ENCODE results near the gene DYNC1H1.

Gene DYNC1H1

DNA sequence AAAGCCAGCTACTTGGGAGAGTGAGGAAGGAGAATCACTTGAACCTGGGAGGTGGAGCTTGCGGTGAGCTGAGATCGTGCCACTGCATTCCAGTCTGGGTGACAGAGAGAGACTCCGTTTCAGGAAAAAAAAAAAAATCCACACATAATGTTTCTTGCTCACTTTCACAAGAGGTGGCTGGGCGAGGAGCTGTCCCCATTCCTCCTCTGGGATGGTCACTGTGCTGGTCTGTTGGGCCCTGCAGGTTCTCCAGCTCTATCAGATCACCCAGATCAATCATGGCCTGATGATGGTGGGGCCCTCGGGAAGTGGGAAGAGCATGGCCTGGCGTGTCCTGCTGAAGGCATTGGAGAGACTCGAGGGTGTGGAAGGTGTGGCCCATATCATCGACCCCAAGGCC is 47.3 kb downstream of the DYNC1H1 start:
- no peaks in the 10 kb centered on the region for H3K4me1 Mint-ChIP-seq
- H3K9me3 Mint-ChIP-seq, result no peaks in the 10 kb centered on the region

GRCh38 chr14:102012336-102012735 is 48.0 kb downstream of the DYNC1H1 start:
- TF ChIP-seq, protein P1, sequence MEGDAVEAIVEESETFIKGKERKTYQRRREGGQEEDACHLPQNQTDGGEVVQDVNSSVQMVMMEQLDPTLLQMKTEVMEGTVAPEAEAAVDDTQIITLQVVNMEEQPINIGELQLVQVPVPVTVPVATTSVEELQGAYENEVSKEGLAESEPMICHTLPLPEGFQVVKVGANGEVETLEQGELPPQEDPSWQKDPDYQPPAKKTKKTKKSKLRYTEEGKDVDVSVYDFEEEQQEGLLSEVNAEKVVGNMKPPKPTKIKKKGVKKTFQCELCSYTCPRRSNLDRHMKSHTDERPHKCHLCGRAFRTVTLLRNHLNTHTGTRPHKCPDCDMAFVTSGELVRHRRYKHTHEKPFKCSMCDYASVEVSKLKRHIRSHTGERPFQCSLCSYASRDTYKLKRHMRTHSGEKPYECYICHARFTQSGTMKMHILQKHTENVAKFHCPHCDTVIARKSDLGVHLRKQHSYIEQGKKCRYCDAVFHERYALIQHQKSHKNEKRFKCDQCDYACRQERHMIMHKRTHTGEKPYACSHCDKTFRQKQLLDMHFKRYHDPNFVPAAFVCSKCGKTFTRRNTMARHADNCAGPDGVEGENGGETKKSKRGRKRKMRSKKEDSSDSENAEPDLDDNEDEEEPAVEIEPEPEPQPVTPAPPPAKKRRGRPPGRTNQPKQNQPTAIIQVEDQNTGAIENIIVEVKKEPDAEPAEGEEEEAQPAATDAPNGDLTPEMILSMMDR (IDR thresholded peaks at IDR 0.05; ENCODE audit: unreplicated experiment in 3 of 3), result no peak
- Mint-ChIP-seq H3K27ac (no peak overlapping the region), H3K4me1 (no peaks in the 10 kb centered on the region)

More for the DNA sequence above, 47.3 kb downstream of the DYNC1H1 start:
- H3K27ac Mint-ChIP-seq, result no peak overlapping the region
- H3K36me3 Mint-ChIP-seq (ENCODE audit: low read depth), result peaks cover 97% of the 10 kb centered on the region
- H3K27me3 Mint-ChIP-seq (ENCODE audit: low read depth), result no peaks in the 10 kb centered on the region
- no peak overlapping the region for H3K4me3 Mint-ChIP-seq
- TF ChIP-seq, protein P1 (IDR thresholded peaks at IDR 0.05; ENCODE audit: unreplicated experiment in 3 of 3), result no peak

GRCh38 chr14:102013669-102014200 is 49.4 kb downstream of the DYNC1H1 start:
- Mint-ChIP-seq H3K4me1 (no peaks in the 10 kb centered on the region), H3K9me3 (no peaks in the 10 kb centered on the region), H3K36me3 (ENCODE audit: low read depth) (peaks cover 95% of the 10 kb centered on the region), H3K4me3 (no peak overlapping the region), H3K27me3 (ENCODE audit: low read depth) (no peaks in the 10 kb centered on the region), H3K27ac (no peak overlapping the region)
- TF ChIP-seq, protein P1 (IDR thresholded peaks at IDR 0.05; ENCODE audit: unreplicated experiment in 3 of 3), result no peak

More at GRCh38 chr14:102012336-102012735, 48.0 kb downstream of the DYNC1H1 start:
- no peak overlapping the region for H3K4me3 Mint-ChIP-seq
- peaks cover 97% of the 10 kb centered on the region for H3K36me3 Mint-ChIP-seq (ENCODE audit: low read depth)
- no peaks in the 10 kb centered on the region for H3K27me3 Mint-ChIP-seq (ENCODE audit: low read depth)
- H3K9me3 Mint-ChIP-seq, result no peaks in the 10 kb centered on the region

DNA sequence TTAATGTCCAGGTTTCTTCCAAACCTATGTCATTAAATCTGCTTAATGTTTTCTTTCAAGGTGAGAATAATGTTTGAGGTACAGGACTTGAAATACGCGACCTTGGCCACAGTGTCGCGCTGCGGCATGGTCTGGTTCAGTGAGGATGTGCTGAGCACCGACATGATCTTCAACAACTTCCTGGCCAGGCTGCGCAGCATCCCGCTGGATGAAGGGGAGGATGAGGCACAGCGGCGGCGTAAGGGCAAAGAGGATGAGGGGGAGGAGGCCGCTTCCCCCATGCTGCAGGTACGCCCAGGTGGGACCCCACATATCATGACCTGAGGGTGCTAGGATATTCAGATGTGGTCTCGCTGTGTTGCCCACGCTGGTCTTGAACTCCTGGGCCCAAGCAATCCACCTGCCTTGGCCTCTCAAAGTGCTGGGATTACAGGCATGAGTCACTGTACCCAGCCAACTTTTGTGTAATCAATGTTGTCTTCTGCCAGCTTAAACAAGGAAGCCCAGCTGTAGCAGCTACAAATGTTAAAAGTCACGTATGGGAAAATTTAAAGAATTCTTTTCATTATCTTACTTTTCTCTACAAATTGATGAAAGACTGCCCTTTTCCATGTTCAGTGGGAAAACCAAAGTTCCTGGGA is 50.8 kb downstream of the DYNC1H1 start:
- Mint-ChIP-seq H3K4me3 (no peak overlapping the region), H3K4me1 (no peaks in the 10 kb centered on the region), H3K36me3 (ENCODE audit: low read depth) (peaks cover 91% of the 10 kb centered on the region), H3K9me3 (no peaks in the 10 kb centered on the region), H3K27me3 (ENCODE audit: low read depth) (no peaks in the 10 kb centered on the region), H3K27ac (no peak overlapping the region)
- TF ChIP-seq, protein P1 (IDR thresholded peaks at IDR 0.05; ENCODE audit: unreplicated experiment in 3 of 3), result no peak

GRCh38 chr14:102015771-102016170 is 51.4 kb downstream of the DYNC1H1 start:
- no peaks in the 10 kb centered on the region for H3K27me3 Mint-ChIP-seq (ENCODE audit: low read depth)
- no peaks in the 10 kb centered on the region for H3K4me1 Mint-ChIP-seq
- no peaks in the 10 kb centered on the region for H3K9me3 Mint-ChIP-seq
- no peak overlapping the region for H3K27ac Mint-ChIP-seq
- no peak overlapping the region for H3K4me3 Mint-ChIP-seq
- TF ChIP-seq, protein P1 (IDR thresholded peaks at IDR 0.05; ENCODE audit: unreplicated experiment in 3 of 3), result no peak
- H3K36me3 Mint-ChIP-seq (ENCODE audit: low read depth), result peaks cover 91% of the 10 kb centered on the region

Measured in nephron (organoid).